HepG2 (cell line): ENCODE results near the gene BRCA1. TPM values are rescaled to one million over a fixed set of nuclear protein-coding genes. Genes with fewer than 3 reads are reported as not detected.

Experiments used
- ATAC-seq: fragments of 200-7000 bp; cut with Tn5 transposase; 3 replicates; pipeline ENCODE4 v1.9.1; 2020; ENCODE audit warnings: mild to moderate bottlenecking, moderate library complexity
- BruUV-seq: library from RNA; stranded (reverse); fragments of 400-500 nt; replicated peaks from 2 replicates; lab custom pipeline; 2021; lab: Mats Ljungman, UMichigan
- CTCF ChIA-PET: fragments of 300-600 bp; formaldehyde crosslinking; extraction: SDS; loops from one replicate; lab custom pipeline; 2021; ENCODE audit warnings: low total read pairs, inconsistent platforms, low intra/inter-chr PET ratio; lab: Yijun Ruan, JAX
- POLR2A ChIA-PET: fragments of 350-600 bp; sonication (Branson Sonifier 250); formaldehyde crosslinking; loops from one replicate; lab custom pipeline; 2020; ENCODE audit warnings: antibody characterized with exemption, inconsistent platforms; lab: Yijun Ruan, JAX
- DNase-seq: peaks from one replicate; pipeline ENCODE4 v3.0.0-alpha.2; 2015; ENCODE audit warnings: low spot score
- FAIRE-seq: peaks from 3 replicates; lab custom pipeline; 2011; peaks lifted over from hg19 to GRCh38; lab: Jason Lieb, UNC
- H2AFZ ChIP-seq: one replicate; pipeline ENCODE4 v1.6.1; 2011; ENCODE audit warnings: low read length, inconsistent platforms
- H3K27ac ChIP-seq: fragments of 300-600 bp; 3 replicates; pipeline ENCODE4 v1.8.0; 2011; ENCODE audit warnings: mixed run types, mild to moderate bottlenecking, mixed read lengths, low read length, inconsistent platforms; ENCODE audit not compliant: insufficient read depth; ENCODE audit errors: extremely low read length
- H3K27me3 ChIP-seq, 2 experiments: fragments of 200-600 bp in 1 of 2; 2 replicates in 1 of 2; 3 replicates in 1 of 2; pipeline versions ENCODE4 v1.6.0 to v1.8.0; 2011; ENCODE audit warnings: low read length in 2 of 2, mild to moderate bottlenecking in 2 of 2, moderate library complexity in 2 of 2, inconsistent platforms in 1 of 2; ENCODE audit not compliant: insufficient read depth in 2 of 2, control insufficient read depth in 1 of 2
- H3K36me3 ChIP-seq, 2 experiments: fragments of 200-600 bp in 1 of 2; replicated peaks in 1 of 2; 2 replicates in 1 of 2; 3 replicates in 1 of 2; pipeline versions ENCODE4 v1.5.1 to v1.8.0; 2011; ENCODE audit warnings: low read length in 2 of 2, inconsistent platforms in 1 of 2; ENCODE audit not compliant: insufficient read depth in 2 of 2, control insufficient read depth in 1 of 2
- H3K4me1 ChIP-seq: 2 replicates; pipeline ENCODE4 v1.5.1; 2012; ENCODE audit warnings: low read length, inconsistent platforms; ENCODE audit not compliant: insufficient read depth
- H3K4me2 ChIP-seq: 2 replicates; pipeline ENCODE4 v1.6.0; 2011; ENCODE audit warnings: low read depth, low read length, inconsistent platforms
- H3K4me3 ChIP-seq, 3 experiments: fragments of 200-600 bp in 1 of 3; sonication (generic), shearing (Covaris generic) in 1 of 3; replicated peaks in 1 of 3; 2 replicates each; pipeline ENCODE4 v1.5.1; 2011 to 2016; ENCODE audit warnings: low read length in 3 of 3, inconsistent platforms in 2 of 3, low read depth in 2 of 3, mild to moderate bottlenecking in 2 of 3, control low read depth in 1 of 3, mixed read lengths in 1 of 3; ENCODE audit not compliant: insufficient read depth in 1 of 3
- H3K79me2 ChIP-seq: one replicate; pipeline ENCODE4 v1.6.1; 2011; ENCODE audit warnings: low read length, inconsistent platforms; ENCODE audit not compliant: insufficient read depth
- H3K9ac ChIP-seq: 2 replicates; pipeline ENCODE4 v1.6.0; 2011; ENCODE audit warnings: mild to moderate bottlenecking, low read depth, low read length, inconsistent platforms; ENCODE audit not compliant: insufficient read depth
- H3K9me3 ChIP-seq: 2 replicates; pipeline ENCODE4 v1.5.1; 2012; ENCODE audit warnings: mild to moderate bottlenecking, low read length
- H4K20me1 ChIP-seq: 2 replicates; pipeline ENCODE4 v1.6.0; 2011; ENCODE audit warnings: inconsistent platforms, mild to moderate bottlenecking, low read length, moderate library complexity; ENCODE audit not compliant: insufficient read depth
- FOXO1 ChIP-seq: sonication (generic); formaldehyde crosslinking; IDR thresholded peaks from 2 replicates; pipeline ENCODE4 v1.4.0; 2020; ENCODE audit warnings: missing genetic modification reagents
- KMT2A ChIP-seq: sonication (generic); formaldehyde crosslinking; IDR thresholded peaks from 2 replicates; pipeline ENCODE4 v1.4.0; 2020; ENCODE audit warnings: missing genetic modification reagents
- MIER3 ChIP-seq: IDR thresholded peaks from 2 replicates; pipeline ENCODE4 v1.6.1; 2016; ENCODE audit warnings: missing compliant biosample characterization, borderline replicate concordance
- MTF1 ChIP-seq: sonication (generic); formaldehyde crosslinking; IDR thresholded peaks from 2 replicates; pipeline ENCODE4 v1.5.0; 2020; ENCODE audit warnings: missing genetic modification reagents
- MYNN ChIP-seq: sonication (generic); formaldehyde crosslinking; IDR thresholded peaks from 2 replicates; pipeline ENCODE4 v1.4.0; 2020; ENCODE audit warnings: mild to moderate bottlenecking, low read depth, missing genetic modification reagents
- RAD51 ChIP-seq: fragments of 450-650 bp; IDR thresholded peaks from 2 replicates; pipeline ENCODE4 v1.6.1; 2016; ENCODE audit warnings: borderline replicate concordance
- SATB2 ChIP-seq: sonication (generic); formaldehyde crosslinking; IDR thresholded peaks from 2 replicates; pipeline ENCODE4 v1.5.0; 2020; ENCODE audit warnings: missing genetic modification reagents
- U2AF1 ChIP-seq: fragments of 200-400 bp; formaldehyde crosslinking; optimal IDR thresholded peaks from 2 replicates; pipeline ENCODE3; 2017; ENCODE audit warnings: mild to moderate bottlenecking, low read depth, low read length
- ZFP37 ChIP-seq: sonication (generic); formaldehyde crosslinking; IDR thresholded peaks from 2 replicates; pipeline ENCODE4 v1.4.0; 2020; ENCODE audit warnings: missing genetic modification reagents, borderline replicate concordance
- ZFP90 ChIP-seq: sonication (generic); formaldehyde crosslinking; IDR thresholded peaks from 2 replicates; pipeline ENCODE4 v1.8.0; 2022; ENCODE audit warnings: missing genetic modification reagents, mild to moderate bottlenecking, inconsistent platforms, borderline replicate concordance
- ZNF12 ChIP-seq: sonication (generic); formaldehyde crosslinking; IDR thresholded peaks from 2 replicates; pipeline ENCODE4 v1.5.0; 2020; ENCODE audit warnings: missing genetic modification reagents
- ZNF24 ChIP-seq: fragments of 450-650 bp; IDR thresholded peaks from 2 replicates; pipeline ENCODE4 v1.6.1; 2017; ENCODE audit warnings: antibody characterized with exemption, mild to moderate bottlenecking
- ZNF264 ChIP-seq: sonication (generic); formaldehyde crosslinking; IDR thresholded peaks from 2 replicates; pipeline ENCODE4 v1.4.0; 2020; ENCODE audit warnings: missing genetic modification reagents
- ZNF567 ChIP-seq: sonication (generic); formaldehyde crosslinking; IDR thresholded peaks from 2 replicates; pipeline ENCODE4 v1.8.1; 2023; ENCODE audit warnings: mild to moderate bottlenecking, missing genetic modification reagents, borderline replicate concordance
- WGBS: methylation state at CpG from one replicate; pipeline ENCODE4 v1.1.6; 2017; ENCODE audit warnings: low lambda C conversion rate; 5-methylcytosine and 5-hydroxymethylcytosine counted together
- in situ Hi-C: cut with HindIII; loops from 2 replicates; pipeline ENCODE4 v1.10.0; 2017; ENCODE audit warnings: low pct_unique_long_range_greater_than_20kb; ENCODE audit not compliant: extremely low pct_ligation_motif_present
- intact Hi-C: fragments of 100-400 bp; cut with micrococcal nuclease; formaldehyde crosslinking; loops from one replicate; pipeline ENCODE4 v1.10.0; 2022; ENCODE audit not compliant: unreplicated experiment
- polyA plus RNA-seq, 8 experiments: library from polyadenylated mRNA; depleted of rRNA in 3 of 8; stranded (reverse) in 7 of 8; unstranded in 1 of 8; fragments of >200 nt; fragmentation: Illumina TruSeq in 4 of 8; extraction: Trizol in 4 of 8; gene quantifications; 2 replicates each; pipeline versions ENCODE4 v1.2.1 to v1.2.3, GENCODE V29; 2011 to 2016; ENCODE audit warnings: low read depth in 4 of 8, missing spikeins in 1 of 8, mixed read lengths in 1 of 8; ENCODE audit not compliant: insufficient read depth in 1 of 8
- total RNA-seq, 5 experiments: library from RNA; depleted of rRNA; stranded (reverse); fragments of >200 nt; fragmentation: Illumina TruSeq; extraction: Trizol; gene quantifications; 2 replicates each; pipeline ENCODE4 v1.2.3, GENCODE V29; 2016; ENCODE audit warnings: low read depth in 1 of 5
- TF ChIP-seq, protein P1 (sequence below): sonication (generic); formaldehyde crosslinking; IDR thresholded peaks from 2 replicates; pipeline ENCODE4 v1.4.0; 2020; ENCODE audit warnings: low read depth, mild to moderate bottlenecking, missing genetic modification reagents
- TF ChIP-seq, protein P2 (sequence below): sonication (generic); formaldehyde crosslinking; IDR thresholded peaks from 2 replicates; pipeline ENCODE4 v1.4.0; 2020; ENCODE audit warnings: missing genetic modification reagents

The BRCA1 gene
- total and polyA plus RNA-seq, 2 of the 13 experiments (the other 11 are each of a cell fraction or from before 2014, with no cell fraction given) = 13.3 to 37.5 TPM

DNA sequence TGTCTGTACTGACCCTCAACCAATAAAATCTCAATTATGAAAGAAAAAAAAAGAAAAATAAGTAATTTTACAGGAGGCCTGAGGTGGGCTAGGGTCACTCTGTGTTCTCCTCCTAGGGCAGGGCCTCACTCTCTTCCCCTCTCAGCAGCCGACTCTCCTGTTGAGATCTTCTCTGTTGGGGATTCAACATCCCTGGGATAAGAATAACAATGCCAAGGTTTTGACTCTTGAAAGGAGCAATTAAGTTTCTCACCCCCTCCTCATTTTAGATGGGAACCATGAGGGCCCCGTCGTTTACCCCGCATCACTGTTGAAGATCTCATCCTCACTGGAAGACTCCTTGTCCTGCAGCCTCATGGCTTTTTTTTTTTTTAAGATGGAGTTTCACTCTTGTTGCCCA is 21.5 kb upstream of the BRCA1 start:
- no peak for DNase-seq
- H3K9me3 ChIP-seq = no peaks in the 10 kb centered on the region
- in situ Hi-C loops = no loop called here
- no peak overlapping the region for H3K9ac ChIP-seq
- intact Hi-C loops = no loop called here
- WGBS = 96% methylated on average over 4 of the region's 4 CpGs
- no peak for FAIRE-seq
- H3K4me3 ChIP-seq = no peak overlapping the region
- no peaks in the 10 kb centered on the region for H3K27me3 ChIP-seq
- no peaks in the 10 kb centered on the region for H4K20me1 ChIP-seq
- POLR2A ChIA-PET = interaction anchor here (0.7 kb wide), 1 partner anchor 23 kb away, joined by 4 read pairs; no protein-coding TSS in a partner anchor
- H3K4me2 ChIP-seq = no peak overlapping the region
- no peak for TF ChIP-seq ZNF12
- no peak for TF ChIP-seq ZNF24
- no peak for TF ChIP-seq U2AF1
- TF ChIP-seq, protein P1, sequence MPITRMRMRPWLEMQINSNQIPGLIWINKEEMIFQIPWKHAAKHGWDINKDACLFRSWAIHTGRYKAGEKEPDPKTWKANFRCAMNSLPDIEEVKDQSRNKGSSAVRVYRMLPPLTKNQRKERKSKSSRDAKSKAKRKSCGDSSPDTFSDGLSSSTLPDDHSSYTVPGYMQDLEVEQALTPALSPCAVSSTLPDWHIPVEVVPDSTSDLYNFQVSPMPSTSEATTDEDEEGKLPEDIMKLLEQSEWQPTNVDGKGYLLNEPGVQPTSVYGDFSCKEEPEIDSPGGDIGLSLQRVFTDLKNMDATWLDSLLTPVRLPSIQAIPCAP (CRISPR knock-in tag) = no peak
- H3K79me2 ChIP-seq = no peaks in the 10 kb centered on the region
- no TSS peak for BruUV-seq
- ATAC-seq = no peak
- CTCF ChIA-PET = no interaction called here
- peaks cover 6% of the 10 kb centered on the region for H3K4me1 ChIP-seq
- no peak overlapping the region for H3K27ac ChIP-seq
- no peak overlapping the region for H2AFZ ChIP-seq
- H3K36me3 ChIP-seq = peaks cover 8 to 23% of the 10 kb centered on the region in 2 experiments

DNA sequence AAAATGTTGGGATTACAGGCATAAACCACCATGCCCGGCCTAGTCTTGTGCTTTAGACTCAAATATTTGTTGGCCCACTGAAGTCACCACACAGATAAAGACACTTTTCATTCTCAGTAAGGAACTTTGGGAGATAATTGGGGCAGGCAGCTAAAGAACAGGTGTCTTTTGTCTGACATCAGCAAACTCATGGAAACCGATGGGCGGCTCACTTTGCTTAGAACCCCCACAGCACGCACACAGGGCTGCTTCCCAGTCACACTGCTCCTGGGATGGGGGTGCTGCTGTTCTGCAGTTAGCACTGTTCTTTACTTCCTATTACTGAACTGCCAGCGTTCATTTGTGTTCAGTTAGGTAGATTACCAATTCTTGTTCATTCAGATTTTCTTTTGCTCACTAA is 18.0 kb upstream of the BRCA1 start:
- 91% methylated on average over 5 of the region's 5 CpGs for WGBS
- H3K4me2 ChIP-seq = no peak overlapping the region
- DNase-seq (no peak), ATAC-seq (no peak), FAIRE-seq (peak; percentile 36)
- intact Hi-C loops (no loop called here), in situ Hi-C loops (no loop called here)
- H2AFZ ChIP-seq = no peak overlapping the region
- no peak overlapping the region for H3K4me3 ChIP-seq
- H3K9me3 ChIP-seq = no peaks in the 10 kb centered on the region
- H3K36me3 ChIP-seq = peaks cover 13 to 39% of the 10 kb centered on the region in 2 experiments
- no TSS peak for BruUV-seq
- no peaks in the 10 kb centered on the region for H3K27me3 ChIP-seq
- H4K20me1 ChIP-seq = no peaks in the 10 kb centered on the region
- no peaks in the 10 kb centered on the region for H3K4me1 ChIP-seq
- POLR2A ChIA-PET = no interaction called here
- CTCF ChIA-PET = no interaction called here
- H3K27ac ChIP-seq = no peak overlapping the region
- H3K79me2 ChIP-seq = no peaks in the 10 kb centered on the region
- H3K9ac ChIP-seq = no peak overlapping the region
- no peak for TF ChIP-seq RAD51
- TF ChIP-seq, protein P2, sequence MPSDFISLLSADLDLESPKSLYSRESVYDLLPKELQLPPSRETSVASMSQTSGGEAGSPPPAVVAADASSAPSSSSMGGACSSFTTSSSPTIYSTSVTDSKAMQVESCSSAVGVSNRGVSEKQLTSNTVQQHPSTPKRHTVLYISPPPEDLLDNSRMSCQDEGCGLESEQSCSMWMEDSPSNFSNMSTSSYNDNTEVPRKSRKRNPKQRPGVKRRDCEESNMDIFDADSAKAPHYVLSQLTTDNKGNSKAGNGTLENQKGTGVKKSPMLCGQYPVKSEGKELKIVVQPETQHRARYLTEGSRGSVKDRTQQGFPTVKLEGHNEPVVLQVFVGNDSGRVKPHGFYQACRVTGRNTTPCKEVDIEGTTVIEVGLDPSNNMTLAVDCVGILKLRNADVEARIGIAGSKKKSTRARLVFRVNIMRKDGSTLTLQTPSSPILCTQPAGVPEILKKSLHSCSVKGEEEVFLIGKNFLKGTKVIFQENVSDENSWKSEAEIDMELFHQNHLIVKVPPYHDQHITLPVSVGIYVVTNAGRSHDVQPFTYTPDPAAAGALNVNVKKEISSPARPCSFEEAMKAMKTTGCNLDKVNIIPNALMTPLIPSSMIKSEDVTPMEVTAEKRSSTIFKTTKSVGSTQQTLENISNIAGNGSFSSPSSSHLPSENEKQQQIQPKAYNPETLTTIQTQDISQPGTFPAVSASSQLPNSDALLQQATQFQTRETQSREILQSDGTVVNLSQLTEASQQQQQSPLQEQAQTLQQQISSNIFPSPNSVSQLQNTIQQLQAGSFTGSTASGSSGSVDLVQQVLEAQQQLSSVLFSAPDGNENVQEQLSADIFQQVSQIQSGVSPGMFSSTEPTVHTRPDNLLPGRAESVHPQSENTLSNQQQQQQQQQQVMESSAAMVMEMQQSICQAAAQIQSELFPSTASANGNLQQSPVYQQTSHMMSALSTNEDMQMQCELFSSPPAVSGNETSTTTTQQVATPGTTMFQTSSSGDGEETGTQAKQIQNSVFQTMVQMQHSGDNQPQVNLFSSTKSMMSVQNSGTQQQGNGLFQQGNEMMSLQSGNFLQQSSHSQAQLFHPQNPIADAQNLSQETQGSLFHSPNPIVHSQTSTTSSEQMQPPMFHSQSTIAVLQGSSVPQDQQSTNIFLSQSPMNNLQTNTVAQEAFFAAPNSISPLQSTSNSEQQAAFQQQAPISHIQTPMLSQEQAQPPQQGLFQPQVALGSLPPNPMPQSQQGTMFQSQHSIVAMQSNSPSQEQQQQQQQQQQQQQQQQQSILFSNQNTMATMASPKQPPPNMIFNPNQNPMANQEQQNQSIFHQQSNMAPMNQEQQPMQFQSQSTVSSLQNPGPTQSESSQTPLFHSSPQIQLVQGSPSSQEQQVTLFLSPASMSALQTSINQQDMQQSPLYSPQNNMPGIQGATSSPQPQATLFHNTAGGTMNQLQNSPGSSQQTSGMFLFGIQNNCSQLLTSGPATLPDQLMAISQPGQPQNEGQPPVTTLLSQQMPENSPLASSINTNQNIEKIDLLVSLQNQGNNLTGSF = no peak
- TF ChIP-seq FOXO1 (CRISPR knock-in tag) = no peak
- TF ChIP-seq MIER3 (CRISPR knock-in tag) = no peak
- no peak for TF ChIP-seq SATB2 (CRISPR knock-in tag)
- no peak for TF ChIP-seq ZFP90 (CRISPR knock-in tag)
- no peak for TF ChIP-seq ZNF567
- TF ChIP-seq KMT2A (CRISPR knock-in tag) = no peak
- no peak for TF ChIP-seq MYNN (CRISPR knock-in tag)
- TF ChIP-seq ZNF264 (CRISPR knock-in tag) = no peak
- no peak for TF ChIP-seq ZFP37 (CRISPR knock-in tag)
- no peak for TF ChIP-seq MTF1
